Loucy (cell line): ENCODE results near the gene KEAP1.

Experiments
- H2AFZ ChIP-seq: fragments of 200-600 bp; sonication (generic); 2 replicates; pipeline ENCODE4 v1.6.0; 2016; ENCODE audit warnings: antibody characterized with exemption, mild to moderate bottlenecking, low read length, moderate library complexity
- H3F3A ChIP-seq: fragments of 200-600 bp; 2 replicates; pipeline ENCODE4 v1.6.0; 2016; ENCODE audit warnings: antibody characterized with exemption, low read depth, mild to moderate bottlenecking
- H3K27me3 ChIP-seq: fragments of 200-600 bp; sonication (generic); 2 replicates; pipeline ENCODE4 v1.6.1; 2014; ENCODE audit warnings: low read length, mild to moderate bottlenecking; ENCODE audit not compliant: insufficient read depth, poor library complexity, severe bottlenecking
- H3K36me3 ChIP-seq: fragments of 200-600 bp; sonication (generic); 2 replicates; pipeline ENCODE4 v1.6.1; 2016; ENCODE audit warnings: low read length; ENCODE audit not compliant: insufficient read depth
- H3K4me1 ChIP-seq: fragments of 200-600 bp; sonication (generic); 2 replicates; pipeline ENCODE4 v1.5.1; 2014; ENCODE audit warnings: low read length, mild to moderate bottlenecking; ENCODE audit not compliant: insufficient read depth, poor library complexity, severe bottlenecking
- H3K4me2 ChIP-seq: fragments of 200-600 bp; sonication (generic); 2 replicates; pipeline ENCODE4 v1.6.0; 2014; ENCODE audit warnings: antibody characterized with exemption, low read length, low read depth, mild to moderate bottlenecking; ENCODE audit not compliant: poor library complexity, severe bottlenecking
- H3K4me3 ChIP-seq: fragments of 200-600 bp; sonication (generic); 2 replicates; pipeline ENCODE4 v1.5.1; 2014; ENCODE audit warnings: low read length, mild to moderate bottlenecking, mixed read lengths; ENCODE audit not compliant: poor library complexity, severe bottlenecking
- H3K79me2 ChIP-seq: fragments of 200-600 bp; sonication (generic); 2 replicates; pipeline ENCODE4 v1.6.1; 2014; ENCODE audit warnings: low read length; ENCODE audit not compliant: insufficient read depth
- H3K9ac ChIP-seq: fragments of 200-600 bp; sonication (generic); 2 replicates; pipeline ENCODE4 v1.6.0; 2014; ENCODE audit warnings: mild to moderate bottlenecking, low read depth, low read length, moderate library complexity; ENCODE audit not compliant: poor library complexity, severe bottlenecking
- H3K9me2 ChIP-seq: fragments of 200-600 bp; sonication (generic); replicated peaks from 2 replicates; pipeline ENCODE4 v1.6.1; 2016; ENCODE audit warnings: low read depth, low read length, mixed read lengths
- H3K9me3 ChIP-seq: fragments of 200-600 bp; sonication (generic); 2 replicates; pipeline ENCODE4 v1.6.1; 2014; ENCODE audit warnings: mild to moderate bottlenecking, antibody characterized with exemption, low read length, low read depth; ENCODE audit not compliant: insufficient read depth
- H4K20me1 ChIP-seq: fragments of 200-600 bp; sonication (generic); 2 replicates; pipeline ENCODE4 v1.6.0; 2014; ENCODE audit warnings: antibody characterized with exemption, low read length, mild to moderate bottlenecking; ENCODE audit not compliant: insufficient read depth, poor library complexity, severe bottlenecking
- EZH2phosphoT487 ChIP-seq: fragments of 200-600 bp; IDR thresholded peaks from 2 replicates; pipeline ENCODE4 v1.6.1; 2018; ENCODE audit warnings: antibody characterized with exemption, mild to moderate bottlenecking, moderate library complexity, borderline replicate concordance
- TF ChIP-seq, protein P1 (sequence below): fragments of 200-600 bp; sonication (generic); conservative IDR thresholded peaks from 2 replicates; pipeline ENCODE4 v1.5.1; 2014; ENCODE audit warnings: mild to moderate bottlenecking, antibody characterized with exemption, low read length

Gene KEAP1

GRCh38 chr19:10442698-10443097 is 60.5 kb downstream of the KEAP1 start:
- Histone ChIP-seq H3K36me3 (no peaks in the 10 kb centered on the region), H3F3A (no peaks in the 10 kb centered on the region), H3K9me2 (no peaks in the 10 kb centered on the region), H3K4me1 (no peaks in the 10 kb centered on the region), H2AFZ (no peak overlapping the region), H3K4me2 (no peak overlapping the region), H3K4me3 (no peak overlapping the region), H3K9ac (no peak overlapping the region), H3K9me3 (no peaks in the 10 kb centered on the region), H4K20me1 (no peaks in the 10 kb centered on the region), H3K27me3 (no peaks in the 10 kb centered on the region), H3K79me2 (no peaks in the 10 kb centered on the region)
- TF ChIP-seq EZH2phosphoT487 = no peak
- TF ChIP-seq, protein P1, sequence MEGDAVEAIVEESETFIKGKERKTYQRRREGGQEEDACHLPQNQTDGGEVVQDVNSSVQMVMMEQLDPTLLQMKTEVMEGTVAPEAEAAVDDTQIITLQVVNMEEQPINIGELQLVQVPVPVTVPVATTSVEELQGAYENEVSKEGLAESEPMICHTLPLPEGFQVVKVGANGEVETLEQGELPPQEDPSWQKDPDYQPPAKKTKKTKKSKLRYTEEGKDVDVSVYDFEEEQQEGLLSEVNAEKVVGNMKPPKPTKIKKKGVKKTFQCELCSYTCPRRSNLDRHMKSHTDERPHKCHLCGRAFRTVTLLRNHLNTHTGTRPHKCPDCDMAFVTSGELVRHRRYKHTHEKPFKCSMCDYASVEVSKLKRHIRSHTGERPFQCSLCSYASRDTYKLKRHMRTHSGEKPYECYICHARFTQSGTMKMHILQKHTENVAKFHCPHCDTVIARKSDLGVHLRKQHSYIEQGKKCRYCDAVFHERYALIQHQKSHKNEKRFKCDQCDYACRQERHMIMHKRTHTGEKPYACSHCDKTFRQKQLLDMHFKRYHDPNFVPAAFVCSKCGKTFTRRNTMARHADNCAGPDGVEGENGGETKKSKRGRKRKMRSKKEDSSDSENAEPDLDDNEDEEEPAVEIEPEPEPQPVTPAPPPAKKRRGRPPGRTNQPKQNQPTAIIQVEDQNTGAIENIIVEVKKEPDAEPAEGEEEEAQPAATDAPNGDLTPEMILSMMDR = no peak

GRCh38 chr19:10439588-10439987 is 63.6 kb downstream of the KEAP1 start:
- Histone ChIP-seq H3F3A (no peaks in the 10 kb centered on the region), H3K9me3 (no peaks in the 10 kb centered on the region), H2AFZ (no peak overlapping the region), H3K4me3 (no peak overlapping the region), H3K36me3 (no peaks in the 10 kb centered on the region), H3K4me1 (no peaks in the 10 kb centered on the region), H3K9ac (no peak overlapping the region), H3K27me3 (no peaks in the 10 kb centered on the region), H3K9me2 (no peaks in the 10 kb centered on the region), H3K4me2 (no peak overlapping the region), H3K79me2 (no peaks in the 10 kb centered on the region), H4K20me1 (no peaks in the 10 kb centered on the region)
- TF ChIP-seq, protein P1 = no peak
- no peak for TF ChIP-seq EZH2phosphoT487
